A673 (cell line): ENCODE measurements around the gene RAB6C.
"Not testable (repeated sequence)": the region's sequence is repeated elsewhere in the genome, so short reads cannot be mapped to it uniquely, and the experiment has no call there.

ENCODE experiments used
- CTCF ChIP-seq: fragments of 300-800, 200-600 bp; sonication (generic); conservative IDR thresholded peaks from 2 replicates; pipeline ENCODE4 v1.5.1; 2017; ENCODE audit warnings: low read depth, mild to moderate bottlenecking, antibody characterized with exemption, low read length, moderate library complexity, mixed read lengths
- EZH2 ChIP-seq: fragments of 200-600 bp; sonication (generic); IDR thresholded peaks from 2 replicates; pipeline ENCODE4 v1.6.1; 2017; ENCODE audit warnings: borderline replicate concordance, low read depth, mild to moderate bottlenecking, mixed read lengths, antibody characterized with exemption, low read length; ENCODE audit not compliant: poor library complexity, severe bottlenecking

- not testable (repeated sequence) for TF ChIP-seq CTCF, EZH2
Observed at GRCh38 chr2:129956171-129956570, 23.3 kb upstream of the RAB6C start.
